CD14-positive monocyte (primary cell): ENCODE results near the gene CPNE4. TPM values are rescaled to one million over a fixed set of nuclear protein-coding genes. Genes with fewer than 3 reads are reported as not detected.

Experiments
- DNase-seq, 3 donors: peaks; one replicate each; pipeline ENCODE4 v3.0.0-alpha.2; 2011 to 2022
- H2AFZ ChIP-seq: 2 replicates; pipeline ENCODE4 v1.6.0; 2012; ENCODE audit warnings: mild to moderate bottlenecking, low read depth, low read length, inconsistent platforms; ENCODE audit not compliant: insufficient read depth, poor library complexity, severe bottlenecking
- H3K27ac ChIP-seq, 2 donors: 1 replicate in 1 of 2; 2 replicates in 1 of 2; pipeline ENCODE4 v1.5.1; 2012 to 2013; ENCODE audit warnings: low read length in 2 of 2, control low read depth in 1 of 2, inconsistent platforms in 1 of 2, low read depth in 1 of 2, mild to moderate bottlenecking in 1 of 2
- H3K27me3 ChIP-seq, 2 donors: one replicate each; pipeline versions ENCODE4 v1.6.0 to v1.6.1; 2011 to 2013; ENCODE audit warnings: low read length in 2 of 2; ENCODE audit not compliant: control insufficient read depth in 2 of 2, insufficient read depth in 2 of 2
- H3K36me3 ChIP-seq, 2 donors: replicated peaks in 1 of 2; 1 replicate in 1 of 2; 2 replicates in 1 of 2; pipeline versions ENCODE4 v1.5.1 to v1.6.1; 2012 to 2013; ENCODE audit warnings: low read length in 2 of 2, control low read depth in 1 of 2, inconsistent platforms in 1 of 2, mild to moderate bottlenecking in 1 of 2; ENCODE audit not compliant: insufficient read depth in 2 of 2, control insufficient read depth in 1 of 2
- H3K4me1 ChIP-seq, 2 donors: 1 replicate in 1 of 2; 2 replicates in 1 of 2; pipeline versions ENCODE4 v1.5.1 to v1.6.1; 2012 to 2013; ENCODE audit warnings: low read length in 2 of 2, control low read depth in 1 of 2, inconsistent platforms in 1 of 2, mild to moderate bottlenecking in 1 of 2, moderate library complexity in 1 of 2; ENCODE audit not compliant: insufficient read depth in 2 of 2, control insufficient read depth in 1 of 2
- H3K4me2 ChIP-seq: replicated peaks from 2 replicates; pipeline ENCODE3; 2012; ENCODE audit warnings: low read length, moderate library complexity, mild to moderate bottlenecking; ENCODE audit not compliant: poor library complexity, severe bottlenecking; ENCODE audit errors: extremely low read depth
- H3K4me3 ChIP-seq, 3 experiments: fragments of 200-600 bp in 1 of 3; sonication (generic) in 1 of 3; replicated peaks in 1 of 3; 1 replicate in 2 of 3; 2 replicates in 1 of 3; pipeline ENCODE4 v1.5.1; 2011 to 2013; ENCODE audit warnings: low read length in 3 of 3, mild to moderate bottlenecking in 3 of 3, control low read depth in 2 of 3, low read depth in 2 of 3, inconsistent platforms in 1 of 3, moderate library complexity in 1 of 3
- H3K79me2 ChIP-seq: 2 replicates; pipeline ENCODE4 v1.6.0; 2012; ENCODE audit warnings: mild to moderate bottlenecking, control low read depth, inconsistent platforms, low read length, moderate library complexity; ENCODE audit not compliant: insufficient read depth
- H3K9ac ChIP-seq: 2 replicates; pipeline ENCODE4 v1.6.0; 2017; ENCODE audit warnings: low read length, mild to moderate bottlenecking; ENCODE audit not compliant: insufficient read depth, poor library complexity, severe bottlenecking
- H3K9me3 ChIP-seq, 2 donors: replicated peaks in 1 of 2; 1 replicate in 1 of 2; 2 replicates in 1 of 2; pipeline versions ENCODE4 v1.5.1 to v1.6.1; 2012 to 2013; ENCODE audit warnings: low read length in 2 of 2, control low read depth in 1 of 2; ENCODE audit not compliant: control insufficient read depth in 1 of 2, insufficient read depth in 1 of 2
- H4K20me1 ChIP-seq: 2 replicates; pipeline ENCODE4 v1.6.0; 2012; ENCODE audit warnings: mild to moderate bottlenecking, low read length, control low read depth, moderate library complexity; ENCODE audit not compliant: insufficient read depth
- H3K27ac Mint-ChIP-seq, 7 donors: one replicate each; pipeline ENCODE4 v1.8.0; 2020; ENCODE audit warnings: mild to moderate bottlenecking in 7 of 7, mixed read lengths in 7 of 7, moderate library complexity in 6 of 7, inconsistent platforms in 2 of 7
- H3K27me3 Mint-ChIP-seq, 3 donors: one replicate each; pipeline ENCODE4 v1.8.0; 2021 to 2022; ENCODE audit warnings: low read depth in 3 of 3, mild to moderate bottlenecking in 3 of 3, mixed read lengths in 3 of 3, moderate library complexity in 3 of 3, inconsistent platforms in 1 of 3
- H3K36me3 Mint-ChIP-seq, 2 donors: one replicate each; pipeline ENCODE4 v1.8.0; 2020; ENCODE audit warnings: mixed read lengths in 2 of 2, inconsistent platforms in 1 of 2, mild to moderate bottlenecking in 1 of 2
- H3K4me1 Mint-ChIP-seq: one replicate; pipeline ENCODE4 v1.8.0; 2020; ENCODE audit warnings: mild to moderate bottlenecking, mixed read lengths
- H3K4me3 Mint-ChIP-seq, 2 donors: one replicate each; pipeline ENCODE4 v1.8.0; 2020; ENCODE audit warnings: mild to moderate bottlenecking in 2 of 2, mixed read lengths in 2 of 2, moderate library complexity in 1 of 2
- H3K9me3 Mint-ChIP-seq, 7 donors: one replicate each; pipeline ENCODE4 v1.8.0; 2020 to 2022; ENCODE audit warnings: mixed read lengths in 7 of 7, mild to moderate bottlenecking in 6 of 7, moderate library complexity in 6 of 7, inconsistent platforms in 2 of 7
- WGBS: methylation state at CpG from one replicate; pipeline ENCODE4 v1.1.5; 2013; ENCODE audit warnings: missing lambda C conversion rate; ENCODE audit not compliant: insufficient coverage; 5-methylcytosine and 5-hydroxymethylcytosine counted together
- intact Hi-C, 2 donors: fragments of 100-400 bp; cut with micrococcal nuclease; formaldehyde crosslinking; loops; one replicate each; pipeline versions ENCODE4 v1.15.0 to v1.15.1; 2023
- polyA plus RNA-seq, 3 donors: library from polyadenylated mRNA; depleted of rRNA in 1 of 3; unstranded in 2 of 3; stranded (reverse) in 1 of 3; fragments of 300-500 nt in 2 of 3; fragments of >200 nt in 1 of 3; fragmentation: Illumina TruSeq in 2 of 3; gene quantifications; 1 replicate in 2 of 3; 2 replicates in 1 of 3; pipeline ENCODE4 v1.2.3, GENCODE V29; 2012 to 2021
- TF ChIP-seq, protein P1 (sequence below): fragments of 200-600 bp; IDR thresholded peaks from one replicate; pipeline ENCODE4 v1.8.0; 2022; ENCODE audit warnings: antibody characterized with exemption, mild to moderate bottlenecking

Gene CPNE4
- polyA plus RNA-seq, 3 donors = not detected

DNA sequence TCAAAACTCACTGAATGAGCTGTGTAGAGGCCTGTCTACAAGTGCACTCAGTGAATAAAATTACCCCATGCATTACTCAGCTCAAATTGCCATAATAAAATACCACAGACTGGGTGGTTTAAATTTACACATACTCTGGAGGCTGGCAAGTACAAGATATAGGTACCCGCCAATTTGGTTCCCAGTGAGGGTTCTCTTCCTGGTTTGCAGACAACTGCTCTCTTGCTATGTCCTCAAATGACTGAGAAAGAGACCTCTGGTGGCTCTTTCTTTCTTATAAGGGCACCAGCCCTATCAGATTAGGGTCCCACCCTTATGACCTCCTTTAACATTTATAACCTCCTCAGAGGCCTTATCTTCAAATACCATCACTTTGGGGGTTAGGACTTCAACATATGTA is 237.0 kb downstream of the CPNE4 start:
- Mint-ChIP-seq H3K4me1 (peaks cover 33% of the 10 kb centered on the region), H3K9me3 (no peaks in the 10 kb centered on the region), H3K27ac (no peak overlapping the region), H3K4me3 (no peak overlapping the region), H3K36me3 (no peaks in the 10 kb centered on the region), H3K27me3 (peaks cover 0 to 1% (median 0%) of the 10 kb centered on the region in 3 donors)
- Histone ChIP-seq H3K4me3 (no peak overlapping the region), H3K79me2 (no peaks in the 10 kb centered on the region), H2AFZ (no peak overlapping the region), H3K4me2 (no peak overlapping the region), H4K20me1 (no peaks in the 10 kb centered on the region), H3K9me3 (no peaks in the 10 kb centered on the region), H3K4me1 (peaks cover 10 to 11% of the 10 kb centered on the region in 2 donors), H3K27me3 (no peaks in the 10 kb centered on the region), H3K9ac (no peak overlapping the region), H3K36me3 (no peaks in the 10 kb centered on the region), H3K27ac (no peak overlapping the region)
- no CpG with 5 or more reads among the region's 1 CpG for WGBS
- DNase-seq = no peak
- TF ChIP-seq, protein P1, sequence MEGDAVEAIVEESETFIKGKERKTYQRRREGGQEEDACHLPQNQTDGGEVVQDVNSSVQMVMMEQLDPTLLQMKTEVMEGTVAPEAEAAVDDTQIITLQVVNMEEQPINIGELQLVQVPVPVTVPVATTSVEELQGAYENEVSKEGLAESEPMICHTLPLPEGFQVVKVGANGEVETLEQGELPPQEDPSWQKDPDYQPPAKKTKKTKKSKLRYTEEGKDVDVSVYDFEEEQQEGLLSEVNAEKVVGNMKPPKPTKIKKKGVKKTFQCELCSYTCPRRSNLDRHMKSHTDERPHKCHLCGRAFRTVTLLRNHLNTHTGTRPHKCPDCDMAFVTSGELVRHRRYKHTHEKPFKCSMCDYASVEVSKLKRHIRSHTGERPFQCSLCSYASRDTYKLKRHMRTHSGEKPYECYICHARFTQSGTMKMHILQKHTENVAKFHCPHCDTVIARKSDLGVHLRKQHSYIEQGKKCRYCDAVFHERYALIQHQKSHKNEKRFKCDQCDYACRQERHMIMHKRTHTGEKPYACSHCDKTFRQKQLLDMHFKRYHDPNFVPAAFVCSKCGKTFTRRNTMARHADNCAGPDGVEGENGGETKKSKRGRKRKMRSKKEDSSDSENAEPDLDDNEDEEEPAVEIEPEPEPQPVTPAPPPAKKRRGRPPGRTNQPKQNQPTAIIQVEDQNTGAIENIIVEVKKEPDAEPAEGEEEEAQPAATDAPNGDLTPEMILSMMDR = no peak
- intact Hi-C loops = no loop called here

DNA sequence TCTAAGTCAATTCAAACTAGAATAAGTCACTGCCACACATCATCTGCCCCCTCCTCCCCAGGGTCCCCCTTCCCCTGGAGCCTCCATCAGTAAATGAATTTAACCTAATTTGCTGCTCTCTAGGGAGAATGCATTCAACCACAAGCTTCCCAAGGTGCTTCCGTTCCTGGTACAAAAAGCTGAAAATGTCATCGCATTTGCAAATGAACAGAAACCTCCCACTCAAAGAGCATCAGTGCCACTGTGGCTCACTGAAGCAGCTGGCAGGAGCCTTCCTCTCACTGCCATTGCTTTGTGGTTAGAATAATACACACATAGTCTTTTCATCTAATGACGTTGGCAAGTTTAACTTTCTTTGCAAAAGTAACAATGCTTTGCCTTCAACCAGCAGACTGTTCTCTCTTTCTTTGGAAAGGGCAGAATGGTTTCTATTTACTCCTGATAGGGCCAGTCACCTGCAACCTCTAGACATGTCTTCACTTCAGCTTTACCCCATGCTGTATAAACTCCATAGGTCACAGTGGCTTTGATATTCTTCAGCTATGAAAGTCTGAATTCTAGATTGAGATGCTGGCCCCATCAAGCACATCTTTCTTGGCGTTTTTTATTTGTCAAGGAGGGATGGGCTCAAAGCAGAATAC is 238.1 kb downstream of the CPNE4 start:
- Histone ChIP-seq H2AFZ (no peak overlapping the region), H3K9me3 (no peaks in the 10 kb centered on the region), H3K36me3 (no peaks in the 10 kb centered on the region), H3K4me2 (no peak overlapping the region), H3K9ac (no peak overlapping the region), H3K4me1 (peaks cover 10 to 11% of the 10 kb centered on the region in 2 donors), H3K27me3 (no peaks in the 10 kb centered on the region), H3K79me2 (no peaks in the 10 kb centered on the region), H3K4me3 (no peak overlapping the region), H4K20me1 (no peaks in the 10 kb centered on the region), H3K27ac (no peak overlapping the region)
- peaks cover 22% of the 10 kb centered on the region for H3K4me1 Mint-ChIP-seq
- no peak overlapping the region for H3K4me3 Mint-ChIP-seq
- H3K27me3 Mint-ChIP-seq = peaks cover 0 to 1% (median 0%) of the 10 kb centered on the region in 3 donors
- no peaks in the 10 kb centered on the region for H3K9me3 Mint-ChIP-seq
- no peaks in the 10 kb centered on the region for H3K36me3 Mint-ChIP-seq
- WGBS = no CpG with 5 or more reads among the region's 4 CpGs
- intact Hi-C loops = no loop called here
- TF ChIP-seq, protein P1 = no peak
- H3K27ac Mint-ChIP-seq = no peak overlapping the region
- DNase-seq = no peak
